SK-N-SH (cell line): ENCODE data around the gene TSHZ2. TPM values are rescaled to one million over a fixed set of nuclear protein-coding genes. Genes with fewer than 3 reads are reported as not detected.

ENCODE experiments used
- CTCF ChIA-PET: fragments of 300-600, 350-600 bp; formaldehyde crosslinking; extraction: SDS; loops from one replicate; lab custom pipeline; 2021; lab: Yijun Ruan, JAX
- POLR2A ChIA-PET: fragments of 350-600 bp; sonication (Branson Sonifier 250); formaldehyde crosslinking; extraction: SDS; loops from one replicate; lab custom pipeline; 2020; ENCODE audit warnings: antibody characterized with exemption, inconsistent platforms; lab: Yijun Ruan, JAX
- DNase-seq: peaks from one replicate; pipeline ENCODE4 v3.0.0; 2012
- H2AFZ ChIP-seq: fragments of 200-600 bp; sonication (generic); 2 replicates; pipeline ENCODE4 v1.8.1; 2016; ENCODE audit warnings: antibody characterized with exemption, mild to moderate bottlenecking, low read depth
- H3F3A ChIP-seq: fragments of 200-600 bp; sonication (generic); replicated peaks from 2 replicates; pipeline ENCODE3; 2016; ENCODE audit warnings: antibody characterized with exemption, mild to moderate bottlenecking; ENCODE audit not compliant: insufficient read depth
- H3K27ac ChIP-seq, 2 experiments: fragments of 200-500 bp in 1 of 2; fragments of 200-600 bp in 1 of 2; sonication (Bioruptor generic) in 1 of 2; sonication (generic), shearing (Covaris generic) in 1 of 2; 2 replicates each; pipeline versions ENCODE4 v1.5.1 to v1.6.1; 2014 to 2016; ENCODE audit warnings: low read depth in 2 of 2, inconsistent platforms in 1 of 2, low read length in 1 of 2, mild to moderate bottlenecking in 1 of 2, mixed read lengths in 1 of 2
- H3K27me3 ChIP-seq: fragments of 200-600 bp; sonication (generic), shearing (Covaris generic); 2 replicates; pipeline ENCODE4 v1.6.1; 2016; ENCODE audit warnings: mixed run types; ENCODE audit not compliant: insufficient read depth
- H3K36me3 ChIP-seq, 2 experiments: fragments of 200-500 bp in 1 of 2; fragments of 200-600 bp in 1 of 2; sonication (Bioruptor generic) in 1 of 2; sonication (generic) in 1 of 2; replicated peaks in 1 of 2; 2 replicates each; pipeline versions ENCODE3 to v1.5.1; 2014 to 2016; ENCODE audit warnings: low read length in 1 of 2, mild to moderate bottlenecking in 1 of 2; ENCODE audit not compliant: insufficient read depth in 2 of 2, control insufficient read depth in 1 of 2
- H3K4me1 ChIP-seq, 2 experiments: fragments of 200-500 bp in 1 of 2; fragments of 200-600 bp in 1 of 2; sonication (Bioruptor generic) in 1 of 2; sonication (generic), shearing (Covaris generic) in 1 of 2; 2 replicates each; pipeline versions ENCODE4 v1.5.1 to v1.6.1; 2014 to 2016; ENCODE audit warnings: low read depth in 1 of 2, low read length in 1 of 2, mixed run types in 1 of 2; ENCODE audit not compliant: insufficient read depth in 2 of 2, control insufficient read depth in 1 of 2
- H3K4me2 ChIP-seq: fragments of 200-600 bp; sonication (generic), shearing (Covaris generic); 2 replicates; pipeline ENCODE4 v1.6.1; 2017; ENCODE audit warnings: mixed run types
- H3K4me3 ChIP-seq, 2 experiments: fragments of 200-500 bp in 1 of 2; fragments of 200-600 bp in 1 of 2; sonication (Bioruptor generic) in 1 of 2; sonication (generic), shearing (Covaris generic) in 1 of 2; 2 replicates each; pipeline versions ENCODE4 v1.5.1 to v1.8.1; 2014 to 2016; ENCODE audit warnings: low read depth in 2 of 2, inconsistent platforms in 1 of 2, low read length in 1 of 2, mild to moderate bottlenecking in 1 of 2, mixed read lengths in 1 of 2, moderate library complexity in 1 of 2
- H3K79me2 ChIP-seq: fragments of 200-600 bp; sonication (generic); 2 replicates; pipeline ENCODE4 v1.8.1; 2017; ENCODE audit warnings: mild to moderate bottlenecking; ENCODE audit not compliant: insufficient read depth
- H3K9ac ChIP-seq: fragments of 200-600 bp; sonication (generic); 2 replicates; pipeline ENCODE4 v1.6.1; 2017; ENCODE audit warnings: mixed run types
- H3K9me2 ChIP-seq: fragments of 200-600 bp; sonication (generic); 2 replicates; pipeline ENCODE4 v1.6.1; 2017; ENCODE audit warnings: mixed run types
- H3K9me3 ChIP-seq: fragments of 200-600 bp; sonication (generic); 2 replicates; pipeline ENCODE4 v1.6.1; 2017; ENCODE audit warnings: mixed run types, mild to moderate bottlenecking, moderate library complexity
- H4K20me1 ChIP-seq: fragments of 200-600 bp; sonication (generic); 2 replicates; pipeline ENCODE4 v1.6.1; 2017; ENCODE audit warnings: mild to moderate bottlenecking, mixed run types; ENCODE audit not compliant: insufficient read depth
- ELF1 ChIP-seq: IDR thresholded peaks from 2 replicates; pipeline ENCODE4 v1.4.0; 2012
- EP300 ChIP-seq, 2 experiments: IDR thresholded peaks; 2 replicates each; pipeline versions ENCODE4 v1.4.0 to v1.6.1; 2012; ENCODE audit warnings: borderline replicate concordance in 1 of 2, low read depth in 1 of 2, low read length in 1 of 2
- FOSL2 ChIP-seq: IDR thresholded peaks from 2 replicates; pipeline ENCODE4 v1.4.0; 2012; ENCODE audit warnings: low read depth, mild to moderate bottlenecking, moderate library complexity, borderline replicate concordance
- GATA2 ChIP-seq: sonication (generic); formaldehyde crosslinking; IDR thresholded peaks from 2 replicates; pipeline ENCODE4 v1.5.0; 2020; ENCODE audit warnings: mild to moderate bottlenecking, missing genetic modification reagents
- JUND ChIP-seq: IDR thresholded peaks from 2 replicates; pipeline ENCODE4 v1.4.0; 2012
- MEF2A ChIP-seq: IDR thresholded peaks from 2 replicates; pipeline ENCODE4 v1.4.0; 2012; ENCODE audit warnings: low read depth, borderline replicate concordance
- NRF1 ChIP-seq: IDR thresholded peaks from 2 replicates; pipeline ENCODE4 v1.6.1; 2012; ENCODE audit warnings: low read depth, mild to moderate bottlenecking, low read length
- RCOR1 ChIP-seq: fragments of 150-350 bp; IDR thresholded peaks from 2 replicates; pipeline ENCODE4 v1.6.1; 2017; ENCODE audit warnings: antibody characterized with exemption, low read length
- RFX5 ChIP-seq: IDR thresholded peaks from 2 replicates; pipeline ENCODE4 v1.6.1; 2012; ENCODE audit warnings: mild to moderate bottlenecking, improper control_type of control experiment, low read length
- SIN3A ChIP-seq: IDR thresholded peaks from 2 replicates; pipeline ENCODE4 v1.6.1; 2012; ENCODE audit warnings: low read depth, mild to moderate bottlenecking, low read length, moderate library complexity, borderline replicate concordance
- SMC3 ChIP-seq: IDR thresholded peaks from 2 replicates; pipeline ENCODE4 v1.6.1; 2012; ENCODE audit warnings: low read depth, low read length, improper control_type of control experiment
- TAF1 ChIP-seq: IDR thresholded peaks from 2 replicates; pipeline ENCODE4 v1.6.1; 2012; ENCODE audit warnings: low read depth, mild to moderate bottlenecking, low read length, moderate library complexity, borderline replicate concordance
- TCF12 ChIP-seq: IDR thresholded peaks from 2 replicates; pipeline ENCODE4 v1.4.0; 2012
- TEAD4 ChIP-seq: IDR thresholded peaks from 2 replicates; pipeline ENCODE4 v1.4.0; 2012; ENCODE audit warnings: mild to moderate bottlenecking, borderline replicate concordance; ENCODE audit not compliant: insufficient read depth
- WGBS: methylation state at CpG from one replicate; pipeline ENCODE4 v1.1.6; 2017; ENCODE audit warnings: low lambda C conversion rate; 5-methylcytosine and 5-hydroxymethylcytosine counted together
- polyA plus RNA-seq, 3 experiments: library from polyadenylated mRNA; depleted of rRNA; stranded (reverse); fragments of >200 nt; gene quantifications; 2 replicates each; pipeline ENCODE4 v1.2.3, GENCODE V29; 2012
- TF ChIP-seq, protein P1 (sequence below): IDR thresholded peaks from 2 replicates; pipeline ENCODE4; 2012
- TF ChIP-seq, protein P2 (sequence below): IDR thresholded peaks from 2 replicates; pipeline ENCODE4 v1.6.1; 2012; ENCODE audit warnings: mild to moderate bottlenecking, low read depth, low read length, moderate library complexity
- TF ChIP-seq, protein P3 (sequence below): IDR thresholded peaks from 2 replicates; pipeline ENCODE4 v1.4.0; 2012; ENCODE audit warnings: low read depth, borderline replicate concordance
- TF ChIP-seq, protein P4 (sequence below): IDR thresholded peaks from 2 replicates; pipeline ENCODE4 v1.4.0; 2012; ENCODE audit warnings: low read depth

The TSHZ2 gene
- polyA plus RNA-seq, 1 of the 3 experiments (the other 2 are of a cell fraction) = 0.13 TPM

DNA sequence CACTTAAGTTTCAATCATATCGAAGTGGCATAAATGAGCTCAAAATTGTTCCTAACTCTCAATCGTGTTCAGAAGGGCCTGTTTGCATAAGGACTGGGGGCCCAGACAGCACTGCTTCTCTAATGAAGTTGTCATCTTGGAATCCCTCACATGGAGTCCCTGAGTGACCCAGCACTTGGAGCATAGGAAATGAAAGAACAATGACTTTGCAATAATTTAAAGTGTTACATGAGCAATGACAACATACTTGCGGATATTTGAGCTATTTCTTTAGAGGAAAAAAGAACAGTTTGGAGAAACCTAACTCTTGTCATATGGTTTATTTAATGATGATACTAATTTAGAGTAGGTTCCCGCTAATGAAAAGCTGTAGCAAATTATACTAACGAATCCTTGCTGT is 239.9 kb downstream of the TSHZ2 start:
- Histone ChIP-seq H3K36me3 (no peaks in the 10 kb centered on the region), H3K4me2 (no peak overlapping the region), H3K9me2 (no peaks in the 10 kb centered on the region), H3F3A (no peaks in the 10 kb centered on the region), H4K20me1 (no peaks in the 10 kb centered on the region), H3K4me1 (no peaks in the 10 kb centered on the region), H2AFZ (no peak overlapping the region), H3K9ac (no peak overlapping the region), H3K27ac (no peak overlapping the region), H3K4me3 (no peak overlapping the region), H3K9me3 (no peaks in the 10 kb centered on the region), H3K27me3 (no peaks in the 10 kb centered on the region), H3K79me2 (no peaks in the 10 kb centered on the region)
- DNase-seq = no peak
- CTCF ChIA-PET = no interaction called here
- no peak for TF ChIP-seq NRF1
- no peak for TF ChIP-seq ELF1
- no peak for TF ChIP-seq EP300 (IDR thresholded peaks at IDR 0.05; ENCODE audit: borderline replicate concordance in 1 of 2, low read depth in 1 of 2, low read length in 1 of 2)
- POLR2A ChIA-PET = no interaction called here
- WGBS = 59% methylated on average over 5 of the region's 5 CpGs

DNA sequence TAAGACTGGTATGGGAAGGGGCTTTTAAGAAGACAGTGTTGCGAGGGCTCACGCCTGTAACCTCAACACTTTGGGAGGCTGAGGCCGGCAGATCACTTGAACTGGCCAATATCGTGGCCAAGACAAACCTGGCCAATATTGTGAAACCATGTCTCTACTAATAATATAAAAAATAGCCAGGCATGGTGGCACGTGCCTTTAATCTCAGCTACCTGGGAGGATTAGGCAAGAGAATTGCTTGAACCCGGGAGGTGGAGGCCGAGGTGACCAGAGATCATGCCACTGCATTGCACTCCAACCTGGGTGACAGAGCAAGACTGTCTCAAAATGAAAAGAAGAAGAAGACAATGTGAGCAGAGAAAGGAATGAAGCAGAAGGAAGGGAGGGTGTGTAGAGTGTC is 242.2 kb downstream of the TSHZ2 start:
- Histone ChIP-seq H3K36me3 (no peaks in the 10 kb centered on the region), H3K27ac (no peak overlapping the region), H3K9ac (no peak overlapping the region), H3F3A (no peaks in the 10 kb centered on the region), H3K4me1 (no peaks in the 10 kb centered on the region), H3K79me2 (no peaks in the 10 kb centered on the region), H3K4me3 (no peak overlapping the region), H3K27me3 (no peaks in the 10 kb centered on the region), H4K20me1 (no peaks in the 10 kb centered on the region), H3K4me2 (no peak overlapping the region), H2AFZ (no peak overlapping the region)
- WGBS = 66% methylated on average over 7 of the region's 7 CpGs
- POLR2A ChIA-PET = no interaction called here
- TF ChIP-seq, protein P1, sequence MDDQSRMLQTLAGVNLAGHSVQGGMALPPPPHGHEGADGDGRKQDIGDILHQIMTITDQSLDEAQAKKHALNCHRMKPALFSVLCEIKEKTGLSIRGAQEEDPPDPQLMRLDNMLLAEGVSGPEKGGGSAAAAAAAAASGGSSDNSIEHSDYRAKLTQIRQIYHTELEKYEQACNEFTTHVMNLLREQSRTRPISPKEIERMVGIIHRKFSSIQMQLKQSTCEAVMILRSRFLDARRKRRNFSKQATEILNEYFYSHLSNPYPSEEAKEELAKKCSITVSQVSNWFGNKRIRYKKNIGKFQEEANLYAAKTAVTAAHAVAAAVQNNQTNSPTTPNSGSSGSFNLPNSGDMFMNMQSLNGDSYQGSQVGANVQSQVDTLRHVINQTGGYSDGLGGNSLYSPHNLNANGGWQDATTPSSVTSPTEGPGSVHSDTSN = no peak
- TF ChIP-seq ELF1 (no peak), TAF1 (no peak), NRF1 (no peak), SIN3A (no peak), TCF12 (no peak), JUND (no peak), GATA2 (no peak), FOSL2 (no peak), SMC3 (no peak), TEAD4 (no peak), RCOR1 (no peak), MEF2A (no peak), RFX5 (no peak)
- TF ChIP-seq, protein P2, sequence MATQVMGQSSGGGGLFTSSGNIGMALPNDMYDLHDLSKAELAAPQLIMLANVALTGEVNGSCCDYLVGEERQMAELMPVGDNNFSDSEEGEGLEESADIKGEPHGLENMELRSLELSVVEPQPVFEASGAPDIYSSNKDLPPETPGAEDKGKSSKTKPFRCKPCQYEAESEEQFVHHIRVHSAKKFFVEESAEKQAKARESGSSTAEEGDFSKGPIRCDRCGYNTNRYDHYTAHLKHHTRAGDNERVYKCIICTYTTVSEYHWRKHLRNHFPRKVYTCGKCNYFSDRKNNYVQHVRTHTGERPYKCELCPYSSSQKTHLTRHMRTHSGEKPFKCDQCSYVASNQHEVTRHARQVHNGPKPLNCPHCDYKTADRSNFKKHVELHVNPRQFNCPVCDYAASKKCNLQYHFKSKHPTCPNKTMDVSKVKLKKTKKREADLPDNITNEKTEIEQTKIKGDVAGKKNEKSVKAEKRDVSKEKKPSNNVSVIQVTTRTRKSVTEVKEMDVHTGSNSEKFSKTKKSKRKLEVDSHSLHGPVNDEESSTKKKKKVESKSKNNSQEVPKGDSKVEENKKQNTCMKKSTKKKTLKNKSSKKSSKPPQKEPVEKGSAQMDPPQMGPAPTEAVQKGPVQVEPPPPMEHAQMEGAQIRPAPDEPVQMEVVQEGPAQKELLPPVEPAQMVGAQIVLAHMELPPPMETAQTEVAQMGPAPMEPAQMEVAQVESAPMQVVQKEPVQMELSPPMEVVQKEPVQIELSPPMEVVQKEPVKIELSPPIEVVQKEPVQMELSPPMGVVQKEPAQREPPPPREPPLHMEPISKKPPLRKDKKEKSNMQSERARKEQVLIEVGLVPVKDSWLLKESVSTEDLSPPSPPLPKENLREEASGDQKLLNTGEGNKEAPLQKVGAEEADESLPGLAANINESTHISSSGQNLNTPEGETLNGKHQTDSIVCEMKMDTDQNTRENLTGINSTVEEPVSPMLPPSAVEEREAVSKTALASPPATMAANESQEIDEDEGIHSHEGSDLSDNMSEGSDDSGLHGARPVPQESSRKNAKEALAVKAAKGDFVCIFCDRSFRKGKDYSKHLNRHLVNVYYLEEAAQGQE = no peak
- TF ChIP-seq, protein P3, sequence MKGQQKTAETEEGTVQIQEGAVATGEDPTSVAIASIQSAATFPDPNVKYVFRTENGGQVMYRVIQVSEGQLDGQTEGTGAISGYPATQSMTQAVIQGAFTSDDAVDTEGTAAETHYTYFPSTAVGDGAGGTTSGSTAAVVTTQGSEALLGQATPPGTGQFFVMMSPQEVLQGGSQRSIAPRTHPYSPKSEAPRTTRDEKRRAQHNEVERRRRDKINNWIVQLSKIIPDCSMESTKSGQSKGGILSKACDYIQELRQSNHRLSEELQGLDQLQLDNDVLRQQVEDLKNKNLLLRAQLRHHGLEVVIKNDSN = no peak
- TF ChIP-seq, protein P4, sequence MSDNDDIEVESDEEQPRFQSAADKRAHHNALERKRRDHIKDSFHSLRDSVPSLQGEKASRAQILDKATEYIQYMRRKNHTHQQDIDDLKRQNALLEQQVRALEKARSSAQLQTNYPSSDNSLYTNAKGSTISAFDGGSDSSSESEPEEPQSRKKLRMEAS = no peak
- TF ChIP-seq, all 33 proteins: peak for 0
- DNase-seq = no peak
- H3K9me2 ChIP-seq = no peaks in the 10 kb centered on the region
- CTCF ChIA-PET = no interaction called here
- H3K9me3 ChIP-seq = no peaks in the 10 kb centered on the region
